Measurements from ENCODE around the gene APOD.

GRCh38 chr3:195596765-195597171 lies 13.0 kb upstream of the APOD start:
- no peak for TF ChIP-seq POLR2A (IDR thresholded peaks at IDR 0.05; ENCODE audit: low read length)
- no peak for TF ChIP-seq GATA1 (IDR thresholded peaks at IDR 0.05; ENCODE audit: low read depth, low read length)
